ENCODE results near the gene ROR2. TPM values are rescaled to one million over a fixed set of nuclear protein-coding genes. Genes with fewer than 3 reads are reported as not detected.

ROR2 gene
- total and polyA plus RNA-seq, 2 of the 13 experiments (the other 11 are each of a cell fraction or from before 2014, with no cell fraction given) = not detected

GRCh38 chr9:91654527-91654926, 295.5 kb downstream of the ROR2 start (continued):
- TF ChIP-seq DMTF1 (CRISPR knock-in tag; IDR thresholded peaks at IDR 0.05) = no peak
- no peak for TF ChIP-seq ZNF577 (CRISPR knock-in tag; IDR thresholded peaks at IDR 0.05; ENCODE audit: borderline replicate concordance, low read depth)
- no peak for TF ChIP-seq ZNF343 (CRISPR knock-in tag; IDR thresholded peaks at IDR 0.05)
- no peak for TF ChIP-seq SCMH1 (CRISPR knock-in tag; IDR thresholded peaks at IDR 0.05; ENCODE audit: borderline replicate concordance)
- no peak for TF ChIP-seq ZMYM4 (CRISPR knock-in tag; IDR thresholded peaks at IDR 0.05)
- no peak for TF ChIP-seq NFRKB (IDR thresholded peaks at IDR 0.05)

- ATAC-seq (peak; percentile 41; the same call in 1 of the 3 replicates), DNase-seq (ENCODE audit: low spot score) (no peak), FAIRE-seq (no peak)
- WGBS (ENCODE audit: low lambda C conversion rate) = 20% methylated on average over 4 of the region's 4 CpGs
- BruUV-seq (replicated peaks) = no TSS peak
- H3K9me3 ChIP-seq (ENCODE audit: low read length) = no peaks in the 10 kb centered on the region
- H3K27ac ChIP-seq (ENCODE audit: extremely low read length, insufficient read depth, low read length) = no peak overlapping the region
- in situ Hi-C loops (cut with HindIII; ENCODE audit: extremely low pct_ligation_motif_present, low pct_unique_long_range_greater_than_20kb) = no loop called here
- no peak overlapping the region for H3K9ac ChIP-seq (ENCODE audit: insufficient read depth, low read depth, low read length)
- H3K4me2 ChIP-seq (ENCODE audit: low read depth, low read length) = no peak overlapping the region
- no peak overlapping the region for H2AFZ ChIP-seq (ENCODE audit: low read length)
- H3K36me3 ChIP-seq (replicated peaks in 1 of 2; ENCODE audit: control insufficient read depth in 1 of 2, insufficient read depth in 2 of 2, low read length in 2 of 2) = no peaks in the 10 kb centered on the region
- ChIA-PET POLR2A (no interaction called here), CTCF (ENCODE audit: low intra/inter-chr PET ratio, low total read pairs) (no interaction called here)
- H3K4me1 ChIP-seq (ENCODE audit: insufficient read depth, low read length) = no peaks in the 10 kb centered on the region
- peaks cover 0 to 3% of the 10 kb centered on the region in 2 experiments; a peak in 2 of 5 replicates for H3K27me3 ChIP-seq (ENCODE audit: control insufficient read depth in 1 of 2, insufficient read depth in 2 of 2, low read length in 2 of 2)
- H3K79me2 ChIP-seq (ENCODE audit: insufficient read depth, low read length) = no peaks in the 10 kb centered on the region
- H3K4me3 ChIP-seq (replicated peaks in 1 of 3; ENCODE audit: insufficient read depth in 1 of 3, low read depth in 2 of 3, low read length in 3 of 3) = no peak overlapping the region
- no peaks in the 10 kb centered on the region for H4K20me1 ChIP-seq (ENCODE audit: insufficient read depth, low read length)
- no peak for TF ChIP-seq MATR3 (CRISPR knock-in tag; IDR thresholded peaks at IDR 0.05)
- TF ChIP-seq ZNF280B (CRISPR knock-in tag; IDR thresholded peaks at IDR 0.05; ENCODE audit: borderline replicate concordance) = no peak
- no peak for TF ChIP-seq RBM22 (optimal IDR thresholded peaks at IDR 0.05; ENCODE audit: low read length)
- TF ChIP-seq EEA1 (CRISPR knock-in tag; IDR thresholded peaks at IDR 0.05; ENCODE audit: borderline replicate concordance) = no peak
- no peak for TF ChIP-seq KAT8 (CRISPR knock-in tag; IDR thresholded peaks at IDR 0.05)
- no peak for TF ChIP-seq ZNF878 (CRISPR knock-in tag; IDR thresholded peaks at IDR 0.05)
- TF ChIP-seq RARA (CRISPR knock-in tag; IDR thresholded peaks at IDR 0.05) = no peak
- no peak for TF ChIP-seq TCF7 (IDR thresholded peaks at IDR 0.05; ENCODE audit: low read depth)
- intact Hi-C loops (cut with micrococcal nuclease; ENCODE audit: unreplicated experiment) = no loop called here
These were observed 302.7 kb downstream of the ROR2 start for GRCh38 chr9:91647371-91647770.
